NK-92 (cell line): ENCODE data around the gene EEA1.

Experiments used
- DNase-seq: peaks from one replicate; lab custom pipeline; 2025; ENCODE audit not compliant: unreplicated experiment; lab: John Stamatoyannopoulos, UW

Gene EEA1

DNA sequence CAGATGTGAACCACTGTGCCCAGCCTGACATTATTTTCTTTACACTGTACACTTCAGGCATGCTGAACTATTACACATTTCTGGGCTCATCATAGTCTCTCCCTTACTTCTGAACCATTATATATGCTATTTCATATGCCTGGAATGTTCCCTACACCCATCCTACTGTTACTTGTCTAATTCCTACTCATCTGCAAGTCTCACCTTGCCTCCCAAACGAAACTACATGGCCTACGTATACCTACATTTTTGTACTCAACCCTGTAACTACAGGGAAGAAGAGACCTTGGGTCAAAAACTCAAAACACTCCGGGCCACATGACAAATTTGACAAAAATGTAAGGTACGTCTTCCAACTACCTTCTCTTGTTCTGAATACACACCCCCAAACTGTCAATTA lies 9.5 kb upstream of the EEA1 start:
- DNase-seq, result no peak

DNA sequence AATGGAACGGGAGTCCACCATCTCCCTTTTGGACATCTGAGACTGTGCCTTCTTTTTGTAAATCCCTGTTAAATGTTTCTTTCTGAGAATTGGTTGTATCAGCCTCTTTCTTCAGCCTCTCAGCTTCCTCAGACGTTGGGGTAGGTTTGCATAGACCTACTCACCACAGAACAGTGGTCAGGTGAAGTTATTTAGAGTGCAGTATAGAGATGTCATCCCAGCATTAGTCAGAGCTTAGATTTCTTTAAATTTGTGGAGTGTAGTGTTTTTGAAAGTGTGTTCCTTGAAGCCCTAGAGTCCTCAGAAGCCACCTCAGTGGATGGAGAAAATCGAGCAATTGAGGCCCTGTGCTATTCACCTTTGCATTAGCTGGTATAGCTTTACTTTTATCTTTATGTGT lies 8.9 kb upstream of the EEA1 start:
- no peak for DNase-seq

DNA sequence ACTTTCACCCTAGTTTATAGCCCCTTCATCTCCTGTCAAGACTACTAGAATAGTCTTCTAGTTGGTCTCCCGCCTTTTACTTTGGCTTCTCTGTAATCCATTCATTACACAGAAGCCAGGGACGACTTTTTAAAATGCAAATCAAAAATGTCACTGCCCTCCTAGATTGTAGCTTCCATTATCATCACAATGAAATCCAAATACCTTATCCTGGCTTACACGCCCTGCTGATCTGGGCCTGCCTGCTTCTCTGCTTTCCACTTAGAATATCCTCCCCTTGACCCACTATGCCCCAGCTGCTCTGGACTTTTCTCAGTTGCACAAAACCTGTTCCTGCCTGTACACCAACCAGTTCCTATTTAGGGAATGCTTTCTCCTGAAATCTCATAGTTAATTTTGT lies 4.5 kb upstream of the EEA1 start:
- DNase-seq, result no peak

DNA sequence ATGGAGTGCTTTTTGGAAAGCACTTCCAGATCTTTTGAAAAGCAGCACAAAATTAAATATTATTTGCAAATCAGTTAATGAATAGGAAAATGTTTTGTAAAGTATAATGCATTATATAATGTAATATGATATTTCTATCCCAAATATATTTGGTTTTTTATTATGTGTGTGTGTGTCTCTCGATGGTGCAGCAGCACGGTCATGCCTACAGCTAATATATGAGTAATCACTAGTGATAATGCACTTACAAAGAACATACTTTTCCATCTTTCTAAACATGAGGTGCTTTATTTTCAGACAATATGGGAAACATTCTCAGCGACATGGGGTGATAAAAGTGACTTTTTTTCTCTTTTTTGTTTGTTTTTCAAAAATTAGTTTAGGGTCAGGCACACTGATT lies 1.3 kb upstream of the EEA1 start:
- no peak for DNase-seq

DNA sequence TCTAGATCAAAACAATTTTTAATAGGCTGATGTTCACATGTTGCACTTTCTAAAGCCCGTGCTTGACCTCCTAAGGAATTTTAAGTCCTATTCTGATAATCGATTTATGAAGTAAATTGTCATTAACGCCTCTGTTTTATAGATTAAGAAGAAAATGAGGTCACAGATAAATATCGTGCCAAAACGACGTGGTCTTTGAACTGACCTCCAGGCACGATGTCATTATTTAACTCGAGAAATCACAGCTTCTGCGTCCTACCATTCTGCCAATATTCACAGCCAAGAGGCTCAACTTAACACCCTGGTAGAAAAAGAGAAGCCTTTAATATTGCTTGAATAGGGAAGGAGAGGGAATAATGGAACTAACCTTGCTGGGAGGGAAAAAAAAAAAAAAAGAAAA lies 888 bp upstream of the EEA1 start:
- DNase-seq, result no peak

DNA sequence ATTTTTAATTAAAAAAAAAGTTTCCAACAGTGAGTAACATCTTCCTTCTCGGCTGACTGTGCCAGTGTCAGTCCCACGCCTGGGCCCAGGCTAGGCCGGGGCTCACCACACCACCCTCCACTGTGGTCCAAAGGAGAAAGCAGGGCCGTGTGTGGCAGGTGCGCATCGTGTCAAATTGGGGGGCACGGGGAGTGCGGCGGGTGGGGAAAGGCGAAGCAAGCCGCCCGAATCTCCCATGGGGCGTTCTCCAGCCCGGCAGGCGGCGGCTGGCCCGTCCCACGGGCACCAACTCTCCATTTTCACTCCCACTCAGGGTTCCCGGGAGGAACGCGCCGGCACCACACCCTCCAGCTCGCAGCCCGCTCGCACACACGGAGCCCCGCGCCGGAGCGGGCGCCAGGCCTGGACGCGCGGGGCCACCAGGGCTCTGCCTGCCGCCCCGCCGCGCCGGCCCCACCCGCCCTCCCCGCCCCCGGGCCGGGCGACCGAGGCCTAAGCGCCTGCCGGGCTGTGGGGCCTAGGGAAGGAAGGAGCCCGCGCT lies 604 bp downstream of the EEA1 start:
- no peak for DNase-seq

DNA sequence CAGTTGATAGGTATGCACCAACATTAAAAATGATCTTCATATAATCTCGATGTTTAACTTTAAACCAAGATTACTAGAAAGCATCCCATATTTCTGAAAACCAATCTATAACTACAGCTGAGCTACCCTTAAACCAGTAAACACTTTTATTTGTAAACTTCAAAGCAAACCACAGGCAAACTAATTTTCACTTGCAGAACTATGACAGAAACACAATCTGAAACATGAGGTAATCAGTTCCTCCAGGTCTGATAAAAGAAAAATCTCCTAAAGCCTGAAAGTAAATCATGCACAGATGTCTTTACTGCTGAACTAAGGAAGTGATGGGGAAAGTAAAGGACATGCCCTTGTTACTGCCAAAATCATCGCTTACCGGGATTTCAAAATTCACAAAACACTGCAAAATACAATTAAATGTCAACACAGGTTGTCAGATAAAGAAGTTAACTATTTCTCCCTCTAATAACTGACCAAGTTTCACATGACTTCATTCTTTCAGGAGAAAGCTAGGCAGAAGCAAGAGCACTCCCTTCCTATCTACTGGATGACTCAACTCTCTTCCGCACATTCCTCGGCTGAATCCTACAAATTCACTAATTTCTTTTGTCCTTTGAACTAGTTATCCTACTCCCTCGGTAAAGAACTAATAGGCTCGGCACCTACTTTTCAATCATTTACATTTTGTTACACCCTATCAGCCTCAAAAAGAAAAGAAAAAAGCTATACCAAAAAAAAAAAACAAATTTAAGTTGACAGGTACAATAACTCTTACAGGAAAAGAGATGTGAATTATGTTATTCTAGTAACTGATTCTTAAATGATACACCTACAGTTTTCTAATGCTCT lies 1.4 kb downstream of the EEA1 start:
- DNase-seq, result no peak

DNA sequence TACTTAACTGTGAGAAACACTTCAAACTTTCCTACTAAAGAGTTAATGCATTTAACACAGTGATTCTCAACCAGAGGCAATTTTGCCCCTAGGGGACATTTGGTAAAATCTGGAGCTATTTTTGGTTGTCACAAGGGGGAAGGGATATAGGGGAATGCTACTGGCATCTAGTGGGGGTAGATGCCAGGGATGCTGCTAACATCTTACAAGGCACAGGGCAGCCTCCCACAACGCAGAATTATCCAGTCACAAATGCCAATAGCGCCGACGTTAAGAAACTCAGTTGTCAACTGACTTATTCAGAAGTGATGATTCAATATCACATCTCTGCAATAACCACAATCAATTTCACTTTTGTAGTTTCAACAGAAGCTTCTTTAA lies 2.0 kb downstream of the EEA1 start:
- no peak for DNase-seq

DNA sequence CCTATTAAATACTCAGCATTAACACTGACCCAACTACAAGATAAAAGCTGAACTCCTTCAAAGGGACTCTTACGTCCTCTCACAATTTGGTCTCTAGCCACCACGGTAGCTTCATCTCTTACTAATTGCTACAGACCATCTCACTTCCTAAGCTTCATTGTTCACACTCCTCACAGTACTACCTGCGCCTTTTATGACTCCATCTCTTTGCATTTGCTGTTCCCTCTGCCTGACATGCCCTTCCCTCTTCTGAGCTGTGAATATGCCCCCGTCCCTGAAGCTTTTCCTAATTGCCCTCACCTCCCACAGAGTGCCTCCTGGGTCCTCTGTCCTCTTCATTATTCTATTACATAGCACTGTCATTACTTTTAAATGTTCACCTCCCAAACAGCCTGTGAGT lies 2.5 kb downstream of the EEA1 start:
- no peak for DNase-seq

DNA sequence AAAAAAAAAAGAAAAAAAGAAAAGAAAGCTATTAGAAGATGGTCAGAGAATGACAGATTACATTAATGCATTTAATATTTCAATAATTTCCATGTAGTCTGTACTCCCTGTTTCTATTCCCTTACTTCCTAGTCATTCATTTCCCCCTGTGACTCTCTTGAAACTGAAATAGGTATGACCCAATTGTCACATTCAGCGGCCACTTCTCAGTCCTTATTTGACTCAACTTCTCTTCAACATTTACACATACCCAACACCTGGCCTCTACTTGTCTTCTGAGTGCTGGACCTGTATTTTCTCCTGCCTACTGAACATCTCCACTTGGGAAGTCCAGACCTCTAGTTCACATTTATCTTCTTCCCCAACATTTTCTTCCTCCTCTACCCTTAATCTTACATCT lies 7.2 kb downstream of the EEA1 start:
- no peak for DNase-seq

DNA sequence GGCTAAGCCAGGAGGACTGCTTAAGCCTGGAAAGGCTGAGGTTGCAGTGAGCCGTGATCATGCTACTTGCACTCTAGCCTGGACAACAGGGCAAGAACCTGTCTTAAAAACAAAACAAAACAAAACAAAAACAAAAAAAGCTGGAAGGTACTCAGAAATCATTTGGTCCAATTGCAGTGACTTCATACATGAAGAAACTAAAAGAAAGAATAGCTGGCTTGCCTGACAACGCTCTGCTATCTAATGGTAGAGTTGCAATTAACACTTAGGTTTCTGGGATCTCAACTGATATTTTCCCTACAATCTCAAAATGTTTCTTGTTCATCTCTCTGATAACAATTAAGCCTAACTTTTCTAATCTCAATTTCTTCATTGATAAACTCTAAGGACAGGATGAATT lies 13.7 kb downstream of the EEA1 start:
- no peak for DNase-seq

DNA sequence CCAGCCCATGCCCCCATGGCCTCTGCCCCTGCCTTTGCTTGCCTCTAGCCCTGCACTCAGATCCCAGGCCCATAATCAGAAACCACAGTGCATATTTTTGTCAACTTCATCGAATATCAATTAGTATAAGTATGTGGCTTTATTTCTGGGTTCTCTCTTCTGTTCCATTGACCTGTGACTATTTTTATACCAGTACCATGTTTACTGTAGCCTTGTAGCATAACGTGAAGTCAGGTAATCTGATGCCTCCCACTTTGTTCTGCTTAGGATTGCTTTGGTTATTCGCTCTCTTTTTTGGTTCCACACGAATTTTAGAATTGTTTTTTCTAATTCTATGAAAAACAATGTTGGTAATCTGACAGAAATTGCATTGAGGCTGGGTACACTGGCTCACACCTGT lies 14.9 kb downstream of the EEA1 start:
- no peak for DNase-seq

DNA sequence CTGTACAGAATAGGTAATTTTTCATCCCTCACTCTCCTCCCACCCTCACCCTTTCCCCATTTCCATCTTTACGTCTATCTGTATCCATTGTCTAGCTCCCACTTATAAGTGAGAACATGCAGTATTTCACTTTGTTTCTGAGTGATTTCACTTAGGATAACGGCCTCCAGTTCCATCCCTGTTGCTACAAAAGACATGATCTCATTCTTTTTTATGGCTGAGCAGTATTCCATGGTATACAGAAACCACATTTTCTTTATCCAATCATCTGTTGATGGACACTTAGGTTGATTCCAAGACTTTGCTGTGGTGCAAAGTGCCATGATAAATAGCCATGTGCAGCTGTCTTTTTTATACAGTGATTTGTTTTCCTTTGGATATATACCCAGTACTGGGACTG lies 16.4 kb downstream of the EEA1 start:
- DNase-seq, result no peak

DNA sequence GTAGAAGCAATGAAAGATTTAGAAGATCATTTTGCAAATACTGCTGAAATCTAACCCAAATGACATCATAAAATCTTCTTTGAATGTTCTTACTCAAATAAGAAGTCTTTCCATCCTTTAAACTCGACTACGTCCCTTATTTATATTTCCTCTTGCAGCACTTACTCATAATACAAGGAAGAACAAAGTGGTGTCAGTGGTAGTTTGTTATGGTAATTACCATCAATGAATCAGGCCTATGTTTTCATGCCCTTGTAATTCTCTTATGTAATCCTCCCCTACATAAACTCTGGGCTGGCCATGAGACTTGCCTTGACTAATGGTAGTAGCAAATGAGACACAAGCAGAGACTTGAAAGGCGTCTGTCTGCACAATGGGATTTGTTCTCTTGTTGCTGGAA lies 17.0 kb downstream of the EEA1 start:
- no peak for DNase-seq

DNA sequence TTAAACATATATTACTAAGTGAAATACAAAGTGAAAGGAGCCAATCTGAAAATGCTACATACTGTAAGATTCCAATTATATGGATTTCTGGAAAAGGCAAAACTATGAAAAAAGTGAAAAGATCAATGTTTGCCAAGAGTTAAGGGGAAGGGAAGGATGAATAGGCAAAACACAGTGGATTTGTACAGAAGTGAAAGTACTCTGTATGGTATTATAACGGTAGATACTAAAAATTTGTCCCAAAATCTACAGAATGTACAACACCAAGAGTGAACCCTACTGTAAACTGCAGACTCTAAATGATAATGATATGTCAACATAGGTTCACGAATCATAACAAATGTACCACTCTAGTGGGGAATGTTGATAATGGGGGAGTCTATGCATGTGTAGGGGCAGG lies 17.8 kb downstream of the EEA1 start:
- no peak for DNase-seq

DNA sequence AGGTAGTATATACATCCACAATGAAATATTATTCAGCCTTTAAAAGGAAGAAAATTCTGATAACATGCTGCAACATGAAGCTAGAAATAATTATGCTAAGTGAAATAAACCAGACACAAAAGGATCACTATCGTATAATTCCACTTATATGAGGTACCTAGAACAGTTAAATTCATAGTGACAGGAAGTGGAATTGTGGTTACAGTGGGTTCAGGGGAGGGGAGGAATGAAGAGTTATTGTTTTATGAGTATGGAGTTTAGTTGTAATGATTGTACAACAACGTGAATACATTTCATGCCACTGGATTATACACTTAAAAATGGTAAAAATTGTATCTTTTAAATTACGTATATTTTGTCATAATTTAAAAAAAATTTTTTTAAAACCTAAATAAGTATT lies 21.0 kb downstream of the EEA1 start:
- DNase-seq, result no peak

DNA sequence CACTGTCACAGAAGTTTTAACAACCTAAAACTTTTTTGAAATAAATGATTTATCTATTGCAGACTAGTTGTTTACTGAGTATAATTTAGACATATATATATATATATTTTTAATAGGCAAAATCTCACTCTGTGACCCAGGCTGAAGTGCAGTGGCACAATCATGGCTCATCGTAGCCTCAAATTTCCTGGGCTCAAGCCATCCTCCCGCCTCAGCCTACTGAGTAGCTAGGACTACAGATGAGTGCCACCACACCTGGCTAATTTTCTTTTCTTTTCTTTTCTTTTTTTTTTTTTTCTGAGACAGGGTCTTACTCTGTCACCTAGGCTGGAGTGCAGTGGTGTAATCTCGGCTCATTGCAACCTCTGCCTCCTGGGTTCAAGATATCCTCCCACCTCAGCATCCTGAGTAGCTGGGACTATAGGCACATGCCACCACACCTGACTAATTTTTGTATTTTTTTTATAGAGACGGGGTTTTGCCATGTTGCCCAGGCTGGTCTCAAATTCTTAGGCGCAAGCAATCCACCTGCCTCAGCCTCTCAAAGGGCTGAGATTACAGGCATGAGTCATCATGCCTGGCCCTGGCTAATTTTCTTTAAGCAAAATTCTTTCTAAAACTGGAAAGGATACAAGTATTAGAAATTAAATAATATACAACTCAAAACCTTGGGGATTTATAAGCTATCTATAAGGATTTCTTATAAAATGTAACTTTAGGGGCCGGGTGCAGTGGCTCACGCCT lies 23.1 kb downstream of the EEA1 start:
- DNase-seq, result no peak

DNA sequence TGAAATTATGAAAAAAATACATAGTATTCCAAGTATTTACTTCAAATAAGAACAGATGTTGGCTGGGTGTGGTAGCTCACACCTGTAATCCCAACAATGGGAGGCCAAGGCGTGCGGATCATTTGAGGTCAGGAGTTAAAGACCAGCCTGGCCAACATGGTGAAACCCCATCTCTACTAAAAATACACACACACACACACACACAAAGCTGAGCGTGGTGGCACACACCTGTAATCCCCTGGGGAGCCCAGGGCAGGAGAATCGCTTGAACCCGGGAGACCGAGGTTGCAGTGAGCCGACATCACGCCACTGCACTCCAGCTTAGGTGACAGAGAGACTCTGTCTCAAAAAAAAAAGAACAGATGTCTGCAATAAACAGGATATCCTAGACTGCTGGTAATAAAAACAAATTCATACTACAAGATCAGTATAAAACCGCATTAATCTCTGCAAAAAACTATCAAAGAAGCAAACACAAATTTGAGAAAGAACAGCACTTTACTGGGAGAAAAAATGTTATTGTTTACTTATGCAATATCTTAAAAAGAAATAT lies 23.8 kb downstream of the EEA1 start:
- DNase-seq, result no peak

DNA sequence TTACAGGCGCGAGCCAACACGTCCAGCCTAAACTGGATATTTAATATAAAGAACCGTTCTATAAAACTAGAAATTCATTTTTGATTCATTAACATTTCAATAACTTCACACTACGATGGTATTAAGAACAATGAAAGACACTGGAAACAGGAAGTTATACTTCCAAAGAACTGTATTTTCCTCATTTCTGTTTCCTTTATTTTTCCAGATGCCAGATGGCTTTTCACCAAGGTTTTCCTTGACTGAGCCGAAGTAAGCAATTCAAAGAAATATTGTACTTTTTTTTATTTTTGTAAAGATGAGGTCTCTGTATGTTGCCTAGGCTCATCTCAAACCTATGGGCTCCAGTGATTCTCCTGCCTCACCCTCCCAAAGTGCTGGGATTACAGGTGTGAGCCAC lies 28.2 kb downstream of the EEA1 start:
- DNase-seq, result no peak

DNA sequence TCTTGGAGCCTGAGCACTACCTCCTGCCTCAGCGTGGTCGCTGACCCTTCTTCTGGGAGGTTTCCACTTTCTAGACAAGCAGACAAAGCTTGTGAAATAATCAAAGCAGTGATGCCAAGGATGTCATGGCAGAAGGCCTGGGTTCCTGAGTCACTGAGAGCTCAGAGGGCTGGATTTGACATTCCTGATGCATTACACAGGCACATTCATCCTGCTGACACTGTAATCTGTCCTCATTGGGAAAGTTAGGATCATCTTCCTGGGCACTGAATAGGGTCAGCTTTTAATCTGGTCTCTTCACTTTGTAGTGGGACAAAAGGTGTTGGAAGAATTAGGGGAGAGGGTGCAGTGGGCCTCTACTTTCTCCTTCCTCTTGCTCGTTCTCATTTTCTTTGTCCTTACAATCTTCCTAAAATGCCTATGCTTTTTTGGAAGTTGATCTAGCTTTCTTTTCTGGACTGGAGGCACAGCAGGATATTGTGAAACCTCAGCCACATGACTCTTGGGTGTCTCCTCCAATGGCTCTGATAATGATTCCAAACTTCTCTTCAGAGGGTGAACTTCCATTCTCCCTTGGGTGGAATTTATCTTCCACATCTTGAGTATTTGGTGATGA lies 29.6 kb downstream of the EEA1 start:
- no peak for DNase-seq

DNA sequence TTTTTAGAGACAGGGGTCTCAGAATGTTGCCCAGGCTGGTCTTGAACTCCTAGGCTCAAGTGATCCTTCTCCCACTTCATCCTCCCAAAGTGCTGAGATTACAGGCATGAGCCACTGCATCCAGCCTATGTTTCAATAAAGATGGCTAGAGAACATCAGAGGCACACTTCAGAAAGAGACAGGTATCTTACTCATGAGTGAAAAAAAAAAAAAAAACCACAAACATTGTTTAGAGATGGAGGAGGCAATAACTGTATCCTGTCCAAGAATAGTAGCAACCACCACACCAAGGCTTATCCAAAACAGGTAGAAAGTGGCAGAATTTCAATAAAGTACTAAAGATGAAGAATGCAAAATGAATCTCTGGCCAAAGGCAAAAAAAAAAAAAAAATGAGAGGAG lies 30.3 kb downstream of the EEA1 start:
- DNase-seq, result no peak

DNA sequence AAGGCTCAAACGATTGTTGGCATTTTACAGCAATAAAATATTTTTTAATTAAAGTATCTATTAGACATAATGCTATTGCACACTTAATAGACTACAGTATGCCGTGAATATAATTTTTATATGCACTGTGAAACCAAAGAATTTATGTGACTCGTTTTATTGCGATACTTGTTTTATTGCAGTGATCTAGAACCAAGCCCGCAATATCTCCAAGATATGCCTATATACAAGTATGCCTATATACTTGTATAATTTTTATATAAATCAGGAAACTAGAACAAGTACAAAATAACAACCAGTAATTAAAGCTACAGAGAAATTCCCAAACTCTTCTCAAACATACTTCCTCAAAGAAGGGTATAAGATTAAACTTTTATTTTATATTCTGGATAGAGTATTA lies 31.3 kb downstream of the EEA1 start:
- no peak for DNase-seq
